ENCODE data around the gene TMEM182.

GRCh38 chr2:102803041-102803896 is 41.4 kb downstream of the TMEM182 start:
- no peak for TF ChIP-seq CTCF (IDR thresholded peaks at IDR 0.05)
- no peak for TF ChIP-seq POLR2A (IDR thresholded peaks at IDR 0.05)

Data from uterus (tissue), 2 donors.